Measurements from ENCODE around the gene TNFRSF8. TPM values are rescaled to one million over a fixed set of nuclear protein-coding genes. Genes with fewer than 3 reads are reported as not detected.

The TNFRSF8 gene
- total RNA-seq, 1 donor = 0.09 TPM

GRCh38 chr1:12157366-12158231, 94.5 kb downstream of the TNFRSF8 start:
- TF ChIP-seq, protein P1, sequence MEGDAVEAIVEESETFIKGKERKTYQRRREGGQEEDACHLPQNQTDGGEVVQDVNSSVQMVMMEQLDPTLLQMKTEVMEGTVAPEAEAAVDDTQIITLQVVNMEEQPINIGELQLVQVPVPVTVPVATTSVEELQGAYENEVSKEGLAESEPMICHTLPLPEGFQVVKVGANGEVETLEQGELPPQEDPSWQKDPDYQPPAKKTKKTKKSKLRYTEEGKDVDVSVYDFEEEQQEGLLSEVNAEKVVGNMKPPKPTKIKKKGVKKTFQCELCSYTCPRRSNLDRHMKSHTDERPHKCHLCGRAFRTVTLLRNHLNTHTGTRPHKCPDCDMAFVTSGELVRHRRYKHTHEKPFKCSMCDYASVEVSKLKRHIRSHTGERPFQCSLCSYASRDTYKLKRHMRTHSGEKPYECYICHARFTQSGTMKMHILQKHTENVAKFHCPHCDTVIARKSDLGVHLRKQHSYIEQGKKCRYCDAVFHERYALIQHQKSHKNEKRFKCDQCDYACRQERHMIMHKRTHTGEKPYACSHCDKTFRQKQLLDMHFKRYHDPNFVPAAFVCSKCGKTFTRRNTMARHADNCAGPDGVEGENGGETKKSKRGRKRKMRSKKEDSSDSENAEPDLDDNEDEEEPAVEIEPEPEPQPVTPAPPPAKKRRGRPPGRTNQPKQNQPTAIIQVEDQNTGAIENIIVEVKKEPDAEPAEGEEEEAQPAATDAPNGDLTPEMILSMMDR (IDR thresholded peaks at IDR 0.05; ENCODE audit: insufficient read depth, low read length) = no peak
- H3K4me3 ChIP-seq (ENCODE audit: low read depth, low read length) = no peak overlapping the region
- no peak for DNase-seq (ENCODE audit: low read depth)

GRCh38 chr1:12158357-12159092, 95.4 kb downstream of the TNFRSF8 start:
- TF ChIP-seq, protein P1 (IDR thresholded peaks at IDR 0.05; ENCODE audit: insufficient read depth, low read length) = no peak
- H3K4me3 ChIP-seq (ENCODE audit: low read depth, low read length) = no peak overlapping the region
- DNase-seq (ENCODE audit: low read depth) = no peak

GRCh38 chr1:12159816-12160215, 96.7 kb downstream of the TNFRSF8 start:
- TF ChIP-seq, protein P1 (IDR thresholded peaks at IDR 0.05; ENCODE audit: insufficient read depth, low read length) = no peak
- no peak overlapping the region for H3K4me3 ChIP-seq (ENCODE audit: low read depth, low read length)
- DNase-seq (ENCODE audit: low read depth) = no peak

GRCh38 chr1:12161324-12161661, 98.2 kb downstream of the TNFRSF8 start:
- TF ChIP-seq, protein P1 (IDR thresholded peaks at IDR 0.05; ENCODE audit: insufficient read depth, low read length) = no peak
- no peak overlapping the region for H3K4me3 ChIP-seq (ENCODE audit: low read depth, low read length)
- no peak for DNase-seq (ENCODE audit: low read depth)

DNA sequence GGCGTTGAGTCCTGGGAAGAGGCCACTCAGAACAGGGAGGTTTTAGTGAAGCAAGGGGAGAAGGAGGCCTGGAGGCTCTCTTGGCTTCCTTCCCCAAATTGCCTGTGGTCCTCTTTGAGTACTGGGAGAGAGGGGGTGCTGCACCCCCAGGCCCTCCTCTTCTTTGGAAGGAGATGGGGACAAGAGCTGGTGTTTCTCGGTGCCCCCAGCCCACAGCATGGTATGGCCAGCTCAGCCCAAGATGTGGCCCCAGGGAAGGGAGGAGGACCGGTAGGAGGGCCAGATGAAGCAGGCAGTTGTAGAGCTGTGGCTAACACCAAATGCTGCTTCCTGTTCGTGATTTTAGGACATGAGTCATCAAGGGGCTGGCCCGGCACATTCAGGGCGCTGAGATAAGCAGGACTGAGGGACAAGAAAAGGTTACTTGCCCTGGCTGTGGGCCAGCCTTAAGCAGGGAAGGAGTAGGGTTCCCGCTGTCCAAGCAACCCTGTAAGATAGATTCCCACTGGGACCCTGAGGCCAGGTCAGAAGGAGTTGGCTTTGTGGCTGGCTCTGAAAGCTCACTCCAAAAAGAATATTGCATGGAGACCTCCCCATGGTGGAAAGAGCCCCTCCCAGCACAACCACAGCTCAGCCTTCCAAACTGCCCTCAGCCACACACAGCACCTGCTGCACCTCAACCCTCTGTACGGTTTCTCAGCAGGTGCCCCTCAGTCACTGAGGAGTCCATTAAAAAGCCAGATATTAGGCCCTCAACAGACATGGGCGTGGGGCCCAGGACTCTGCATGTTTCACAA, 98.8 kb downstream of the TNFRSF8 start:
- peak; percentile 95 for DNase-seq (ENCODE audit: low read depth)
- H3K4me3 ChIP-seq (ENCODE audit: low read depth, low read length) = no peak overlapping the region
- TF ChIP-seq, protein P1 (IDR thresholded peaks at IDR 0.05; ENCODE audit: insufficient read depth, low read length) = no peak

GRCh38 chr1:12162459-12163137, 99.5 kb downstream of the TNFRSF8 start:
- no peak for DNase-seq (ENCODE audit: low read depth)
- TF ChIP-seq, protein P1 (IDR thresholded peaks at IDR 0.05; ENCODE audit: insufficient read depth, low read length) = no peak
- no peak overlapping the region for H3K4me3 ChIP-seq (ENCODE audit: low read depth, low read length)

All from fibroblast of the aortic adventitia (primary cell).